Body of pancreas (tissue), 4 donors: ENCODE results near the gene TEKTIP1.
"Not testable (repeated sequence)": the region's sequence is repeated elsewhere in the genome, so short reads cannot be mapped to it uniquely, and the experiment has no call there.

Experiments used
- POLR2A ChIP-seq, 3 donors: fragments of 450-650 bp; IDR thresholded peaks; one replicate each; pipeline ENCODE4 v1.6.1; 2016; ENCODE audit warnings: antibody characterized with exemption in 3 of 3, mild to moderate bottlenecking in 2 of 3
- TF ChIP-seq, protein P1 (sequence below), 7 experiments: fragments of 450-650 bp in 4 of 7; fragments of 200-600 bp in 3 of 7; sonication (generic) in 3 of 7; IDR thresholded peaks; one replicate each; pipeline ENCODE4 v1.5.1; 2016 to 2019; ENCODE audit warnings: antibody characterized with exemption in 7 of 7

DNA sequence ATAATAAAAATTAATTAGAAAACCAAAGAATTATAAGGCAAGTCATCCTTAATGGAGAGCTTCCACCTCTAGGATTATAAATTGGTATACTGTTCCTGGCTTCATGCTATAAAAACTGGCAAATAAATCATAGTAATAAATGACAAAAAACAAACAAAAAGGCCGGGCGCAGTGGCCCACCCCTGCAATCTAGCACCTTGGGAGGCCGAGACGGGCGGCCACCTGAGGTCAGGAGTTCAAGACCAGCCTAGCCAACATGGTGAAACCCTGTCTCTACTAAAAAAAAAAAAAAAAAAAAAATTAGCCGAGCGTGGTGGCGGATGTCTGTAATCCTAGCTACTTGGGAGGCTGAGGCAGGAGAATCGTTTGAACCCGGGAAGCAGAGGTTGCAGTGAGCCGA, 31.1 kb downstream of the TEKTIP1 start:
- TF ChIP-seq, protein P1, sequence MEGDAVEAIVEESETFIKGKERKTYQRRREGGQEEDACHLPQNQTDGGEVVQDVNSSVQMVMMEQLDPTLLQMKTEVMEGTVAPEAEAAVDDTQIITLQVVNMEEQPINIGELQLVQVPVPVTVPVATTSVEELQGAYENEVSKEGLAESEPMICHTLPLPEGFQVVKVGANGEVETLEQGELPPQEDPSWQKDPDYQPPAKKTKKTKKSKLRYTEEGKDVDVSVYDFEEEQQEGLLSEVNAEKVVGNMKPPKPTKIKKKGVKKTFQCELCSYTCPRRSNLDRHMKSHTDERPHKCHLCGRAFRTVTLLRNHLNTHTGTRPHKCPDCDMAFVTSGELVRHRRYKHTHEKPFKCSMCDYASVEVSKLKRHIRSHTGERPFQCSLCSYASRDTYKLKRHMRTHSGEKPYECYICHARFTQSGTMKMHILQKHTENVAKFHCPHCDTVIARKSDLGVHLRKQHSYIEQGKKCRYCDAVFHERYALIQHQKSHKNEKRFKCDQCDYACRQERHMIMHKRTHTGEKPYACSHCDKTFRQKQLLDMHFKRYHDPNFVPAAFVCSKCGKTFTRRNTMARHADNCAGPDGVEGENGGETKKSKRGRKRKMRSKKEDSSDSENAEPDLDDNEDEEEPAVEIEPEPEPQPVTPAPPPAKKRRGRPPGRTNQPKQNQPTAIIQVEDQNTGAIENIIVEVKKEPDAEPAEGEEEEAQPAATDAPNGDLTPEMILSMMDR (IDR thresholded peaks at IDR 0.05), result not testable (repeated sequence)
- not testable (repeated sequence) for TF ChIP-seq POLR2A (IDR thresholded peaks at IDR 0.05)
